Measurements from ENCODE around the gene HDAC10. TPM values are rescaled to one million over a fixed set of nuclear protein-coding genes. Genes with fewer than 3 reads are reported as not detected.

Gene HDAC10
- total RNA-seq, 1 experiment from 2014 or later: 4.2 TPM

- DNase-seq (ENCODE audit: low read depth): no peak
These were observed 6.0 kb upstream of the HDAC10 start for GRCh38 chr22:50257041-50257440.

DNA sequence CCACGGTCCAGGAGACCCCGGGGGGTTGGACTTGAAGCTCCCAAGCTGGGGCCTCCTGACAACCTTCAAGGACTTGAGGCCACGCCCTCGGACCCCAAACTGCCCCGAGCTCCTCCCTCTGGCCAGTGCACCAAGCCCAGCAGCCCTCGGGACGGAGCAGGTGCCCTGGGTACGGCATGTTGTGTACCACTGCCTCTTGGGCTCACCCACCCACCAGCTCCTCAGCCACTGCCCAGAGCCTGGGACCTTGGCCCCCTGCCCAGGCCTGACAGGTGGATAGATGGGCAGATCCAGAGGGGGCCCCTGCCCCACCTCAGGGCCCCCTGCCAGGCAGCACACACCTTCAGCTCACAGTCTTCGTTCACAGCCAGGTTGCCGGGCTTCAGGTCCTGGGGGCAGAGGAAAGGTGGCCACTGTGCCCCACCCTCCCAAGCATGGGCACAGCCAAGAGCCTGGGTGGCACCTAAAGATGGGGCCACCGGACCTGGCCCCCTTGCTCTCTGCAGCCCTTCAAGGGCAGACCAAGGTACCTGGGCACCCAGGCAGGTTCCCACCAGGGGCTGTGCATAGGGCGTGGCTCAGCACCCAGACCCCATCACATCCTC, 5.3 kb upstream of the HDAC10 start:
- DNase-seq (ENCODE audit: low read depth): no peak

DNA sequence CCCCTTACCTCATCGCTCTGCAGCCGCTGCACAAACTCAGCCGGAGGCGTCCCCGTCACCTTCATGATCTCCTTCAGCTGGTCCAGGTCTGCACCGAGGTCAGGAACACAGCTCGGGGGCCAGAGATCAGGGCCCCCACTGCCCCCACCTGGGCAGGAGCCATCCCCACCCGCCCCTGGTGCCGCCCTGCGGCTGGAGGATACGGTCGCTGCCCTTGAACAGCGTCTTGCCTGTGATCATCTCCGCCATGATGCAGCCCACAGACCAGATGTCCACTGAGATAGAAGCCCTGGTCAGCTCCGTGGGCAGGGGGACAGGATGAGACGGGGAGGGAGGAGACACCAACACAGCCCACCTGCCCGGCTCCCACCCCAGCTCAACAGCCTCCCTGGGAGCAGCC, 4.5 kb upstream of the HDAC10 start:
- no peak for DNase-seq (ENCODE audit: low read depth)

GRCh38 chr22:50255099-50255498, 4.0 kb upstream of the HDAC10 start:
- DNase-seq (ENCODE audit: low read depth): no peak

GRCh38 chr22:50253941-50254340, 2.9 kb upstream of the HDAC10 start:
- no peak for DNase-seq (ENCODE audit: low read depth)

DNA sequence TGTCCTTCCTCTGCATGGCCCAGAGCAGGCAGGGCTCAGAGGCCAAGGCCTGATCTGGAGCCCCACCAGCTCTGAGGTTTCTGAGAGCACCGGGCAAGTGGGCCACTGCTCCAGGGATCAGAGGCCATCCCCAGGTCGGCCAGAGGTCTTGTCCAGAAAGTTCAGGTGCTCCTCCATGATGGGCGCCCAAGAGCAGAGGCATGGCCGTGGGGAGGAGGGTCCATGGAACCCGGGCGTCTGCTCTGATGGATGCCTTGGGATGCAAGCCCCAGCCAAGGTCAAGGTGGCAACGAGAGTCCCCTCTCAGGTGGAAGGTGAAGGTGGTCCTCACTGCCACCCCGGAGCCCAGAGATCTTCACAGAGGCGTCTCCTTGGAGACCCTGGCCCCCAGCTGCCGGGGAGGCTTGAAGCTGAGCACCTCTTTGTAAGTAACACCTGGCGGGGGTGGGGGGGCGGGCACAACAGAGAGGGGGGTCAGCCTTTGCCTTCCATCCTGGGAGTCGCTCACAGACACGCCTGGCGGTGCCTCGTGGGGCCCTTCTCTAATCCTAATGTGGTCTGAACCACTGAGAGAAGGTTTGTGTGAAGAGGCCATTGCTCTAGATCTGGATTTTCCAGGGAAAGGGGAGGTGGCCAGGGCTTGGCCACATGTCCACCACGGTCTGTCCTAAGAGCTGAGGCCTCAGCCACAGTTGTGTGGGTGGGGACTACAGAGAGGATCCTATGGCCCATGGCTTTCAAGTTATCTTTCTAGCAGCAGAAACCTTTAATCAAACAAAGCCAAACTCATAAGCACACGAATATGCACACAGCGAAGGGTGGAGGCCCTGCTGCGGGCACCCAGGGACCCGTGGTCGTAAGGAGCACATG, 2.2 kb upstream of the HDAC10 start:
- no peak for DNase-seq (ENCODE audit: low read depth)

GRCh38 chr22:50252082-50253045, 1.3 kb upstream of the HDAC10 start:
- DNase-seq (ENCODE audit: low read depth): peak; percentile 60

DNA sequence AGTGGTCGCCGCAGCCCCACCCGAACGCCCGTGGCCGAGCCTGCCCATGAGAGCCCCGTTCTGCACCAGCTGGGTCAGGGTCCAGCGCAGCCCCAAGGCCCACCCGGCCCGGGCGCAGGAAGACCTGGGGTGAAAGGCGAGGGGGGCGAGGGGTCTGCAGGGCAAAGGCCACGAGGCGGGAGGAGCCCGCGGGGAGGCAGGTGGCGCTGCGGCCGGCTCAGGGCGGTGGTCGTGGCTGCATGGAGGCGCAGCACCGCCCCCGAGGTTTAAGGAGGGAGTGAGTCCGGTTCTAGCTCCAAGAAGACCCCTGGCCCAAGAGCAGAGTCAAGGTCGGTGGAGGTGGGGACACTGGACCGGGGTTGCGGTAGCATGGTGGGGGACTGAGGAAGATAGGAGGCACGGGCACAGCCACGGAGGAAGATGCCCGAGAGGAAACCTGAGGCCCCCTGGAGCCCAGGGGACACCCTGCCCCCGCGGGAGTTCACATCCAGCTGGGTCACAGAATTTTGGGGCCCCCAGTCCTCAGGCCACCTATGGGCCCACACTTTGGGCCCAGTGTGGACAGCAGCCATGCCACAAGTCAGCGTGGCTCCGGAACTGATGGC, 514 bp upstream of the HDAC10 start:
- DNase-seq (ENCODE audit: low read depth): no peak

DNA sequence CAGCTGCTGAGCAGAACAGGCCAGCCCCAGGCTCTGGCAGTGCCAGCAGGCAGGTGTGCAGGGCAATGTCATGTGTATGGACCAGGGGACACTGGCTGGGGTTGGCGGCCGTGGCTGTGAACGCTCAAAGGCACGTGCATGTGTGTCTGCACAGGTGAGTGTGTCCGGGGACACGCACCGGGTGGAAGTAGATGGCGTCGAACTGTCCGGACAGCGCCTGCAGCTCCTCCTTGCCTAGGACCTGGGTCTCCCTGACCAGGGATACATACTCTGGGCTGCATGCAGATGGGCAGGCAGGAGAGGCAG, 863 bp downstream of the HDAC10 start:
- no peak for DNase-seq (ENCODE audit: low read depth)

DNA sequence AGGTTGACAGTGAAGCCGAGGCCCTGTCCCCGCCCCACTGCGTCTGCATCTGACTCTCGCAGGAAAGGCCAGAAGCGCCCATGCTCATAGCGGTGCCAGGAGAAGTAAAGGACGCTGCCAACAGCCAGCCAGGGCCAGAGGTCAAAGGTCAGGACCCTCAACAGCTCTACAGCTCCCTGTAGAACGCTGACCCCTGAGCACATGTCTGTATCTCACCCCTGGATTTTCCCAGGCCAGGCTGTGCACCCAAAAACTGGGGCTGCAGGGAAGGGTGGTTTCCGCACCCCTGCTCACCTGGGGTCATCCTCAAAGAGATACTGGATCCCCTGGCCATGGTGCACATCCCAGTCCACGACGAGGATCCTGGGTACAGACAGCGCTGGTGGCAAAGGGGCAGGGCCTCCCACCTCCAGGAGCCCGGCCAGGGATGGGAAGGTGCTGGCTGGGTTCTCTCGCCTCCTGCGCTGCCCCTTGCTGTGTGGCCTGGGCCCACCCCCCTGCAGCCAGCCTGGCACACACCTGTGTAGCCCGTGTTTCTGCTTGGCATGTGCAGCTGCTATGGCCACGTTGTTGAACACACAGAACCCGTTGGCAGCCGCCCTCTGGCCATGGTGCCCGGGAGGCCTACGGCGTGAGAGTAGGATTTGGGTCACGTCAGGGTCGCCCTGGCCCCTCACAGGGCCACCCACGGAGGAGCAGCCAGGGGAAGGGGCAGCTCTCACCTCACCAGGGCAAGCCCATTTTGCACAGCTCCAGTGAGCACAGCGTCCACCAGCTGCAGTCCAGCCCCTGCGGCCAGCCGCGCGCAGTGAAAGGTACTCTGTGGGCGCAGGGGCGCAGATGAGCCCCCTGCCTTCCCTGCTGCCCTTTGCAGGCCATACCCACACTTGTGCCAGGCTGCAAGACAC, 1.5 kb downstream of the HDAC10 start:
- no peak for DNase-seq (ENCODE audit: low read depth)

DNA sequence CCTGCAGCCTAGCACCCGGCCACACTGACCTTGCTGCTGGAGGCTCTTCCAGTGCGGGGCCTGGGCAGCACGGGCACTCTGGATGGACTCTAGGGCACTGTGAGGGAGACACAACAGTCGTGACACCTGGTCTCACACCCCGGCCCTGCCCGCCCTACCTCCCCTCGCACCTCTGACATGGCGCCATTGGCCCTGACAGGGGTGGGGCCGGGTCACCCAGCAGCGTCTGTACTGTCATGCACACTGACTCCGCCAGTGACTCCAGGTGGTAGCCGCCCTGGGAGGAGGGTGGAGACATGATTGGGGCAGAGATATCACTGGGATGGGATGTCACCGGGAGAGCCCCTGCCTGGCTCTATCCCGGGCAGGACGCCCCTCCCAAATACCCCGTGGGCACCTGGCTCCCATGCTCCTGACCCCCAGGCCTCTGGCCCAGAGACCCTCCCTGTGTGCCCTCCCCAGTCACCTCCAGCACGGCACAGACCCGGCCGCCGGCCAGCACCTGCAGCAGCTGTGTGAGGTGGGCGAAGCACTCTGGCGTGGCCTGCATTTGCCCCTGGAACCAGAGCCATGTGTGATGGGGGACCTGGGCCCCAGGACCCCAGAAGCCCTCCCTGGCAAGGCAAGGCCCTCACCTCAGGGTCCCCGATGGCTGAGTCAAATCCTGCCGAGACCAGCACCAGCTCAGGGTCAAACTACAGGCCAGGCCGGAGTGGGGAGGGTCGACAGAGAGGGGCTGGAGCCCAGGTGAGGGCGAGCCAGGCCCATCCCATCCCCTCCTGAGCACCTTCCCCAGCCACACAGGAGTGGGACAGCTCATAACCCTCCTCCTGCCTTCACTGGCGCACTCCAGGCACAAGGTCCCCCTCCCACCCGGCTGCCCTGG, 2.6 kb downstream of the HDAC10 start:
- DNase-seq (ENCODE audit: low read depth): no peak

GRCh38 chr22:50247748-50248147, 3.3 kb downstream of the HDAC10 start:
- no peak for DNase-seq (ENCODE audit: low read depth)

DNA sequence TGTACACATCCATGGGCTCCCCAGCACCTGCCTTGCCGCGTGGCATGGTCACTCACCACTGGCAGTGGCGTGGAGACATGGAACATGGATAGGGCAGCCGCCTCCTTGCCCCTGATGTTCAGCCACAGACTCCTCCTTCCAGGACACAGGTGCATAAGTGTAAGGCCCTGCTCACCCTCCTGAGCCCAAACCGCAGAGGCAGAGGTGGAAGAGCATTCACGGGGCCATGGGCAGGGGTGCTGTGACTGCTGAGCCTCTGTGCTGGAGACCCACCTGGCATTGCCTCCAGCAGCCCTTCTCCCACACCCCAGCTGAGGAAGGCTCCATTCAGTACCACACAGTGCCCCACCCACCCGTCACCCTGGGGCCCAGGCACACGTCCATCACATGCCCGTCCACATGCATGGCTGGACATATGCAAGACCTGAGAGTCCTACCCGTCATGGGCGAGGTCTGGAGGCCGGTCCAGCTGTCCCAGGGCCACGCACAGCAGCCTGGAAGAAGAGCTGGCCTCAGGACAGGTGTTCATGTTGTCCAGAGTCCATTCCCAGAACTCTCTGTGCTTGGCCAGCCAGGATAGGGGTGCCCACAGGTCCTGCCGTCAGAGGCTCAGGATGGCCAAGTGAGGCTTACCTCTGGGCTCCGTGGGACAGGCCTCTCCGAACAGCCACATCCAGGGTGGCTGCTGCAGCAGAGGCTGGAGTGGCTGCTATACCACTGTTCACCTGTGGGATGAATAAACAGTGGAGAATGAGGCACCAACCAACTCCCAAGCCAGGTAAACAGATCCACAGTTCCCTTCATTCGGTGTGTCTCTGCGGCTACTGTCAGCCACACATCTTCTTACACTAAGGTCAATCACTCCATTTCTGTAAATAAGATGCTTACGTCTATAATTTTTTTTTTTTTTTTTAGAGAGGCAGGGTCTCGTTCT, 4.6 kb downstream of the HDAC10 start:
- DNase-seq (ENCODE audit: low read depth): no peak

GRCh38 chr22:50245214-50246072, 5.6 kb downstream of the HDAC10 start:
- DNase-seq (ENCODE audit: low read depth): no peak

DNA sequence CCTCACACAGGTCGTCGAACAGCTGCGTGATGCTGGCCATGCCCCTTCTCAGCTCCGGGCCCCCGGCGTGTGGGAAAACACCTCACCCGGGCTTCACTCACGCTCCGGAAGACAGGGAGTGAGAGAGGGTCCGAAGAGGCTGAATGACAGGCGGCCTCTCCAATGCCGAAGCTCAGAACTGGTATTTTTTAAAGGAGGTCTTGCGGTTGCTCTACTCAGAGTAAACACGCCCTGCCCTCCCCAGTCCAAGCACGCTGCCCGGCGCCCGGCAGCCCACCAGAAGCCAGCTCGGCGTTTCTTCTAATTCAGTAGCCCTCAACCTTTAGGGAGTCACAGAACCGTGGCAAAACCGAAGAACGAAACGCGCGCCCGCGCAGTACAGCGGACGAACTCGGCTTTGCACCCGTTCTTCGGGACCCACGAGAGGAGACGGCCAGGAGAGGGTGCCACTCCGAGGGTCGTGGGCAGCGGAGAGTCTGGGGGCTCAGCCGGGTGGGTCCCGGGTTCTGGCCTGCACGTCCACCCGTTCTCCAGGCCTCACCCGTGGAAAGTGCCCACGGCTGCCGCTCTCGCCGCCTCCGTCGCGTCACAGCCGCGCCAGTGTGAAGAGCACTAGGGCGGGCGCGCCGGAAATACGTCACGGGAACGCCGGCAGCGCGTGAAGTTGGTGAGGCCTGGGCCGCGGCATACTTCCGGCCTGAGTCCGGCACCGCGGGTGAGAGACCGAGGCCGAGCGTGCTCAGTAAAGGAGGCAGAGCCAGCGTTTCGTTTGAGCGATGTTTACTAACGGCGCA, 6.4 kb downstream of the HDAC10 start, which contains the start of gene TUBGCP6:
Gene TUBGCP6 (minus strand): TSS at position 604 of the 794 bp plus-strand sequence. CDS start 564 bp downstream, at position 40.
- peak; percentile 89 for DNase-seq (ENCODE audit: low read depth)

DNA sequence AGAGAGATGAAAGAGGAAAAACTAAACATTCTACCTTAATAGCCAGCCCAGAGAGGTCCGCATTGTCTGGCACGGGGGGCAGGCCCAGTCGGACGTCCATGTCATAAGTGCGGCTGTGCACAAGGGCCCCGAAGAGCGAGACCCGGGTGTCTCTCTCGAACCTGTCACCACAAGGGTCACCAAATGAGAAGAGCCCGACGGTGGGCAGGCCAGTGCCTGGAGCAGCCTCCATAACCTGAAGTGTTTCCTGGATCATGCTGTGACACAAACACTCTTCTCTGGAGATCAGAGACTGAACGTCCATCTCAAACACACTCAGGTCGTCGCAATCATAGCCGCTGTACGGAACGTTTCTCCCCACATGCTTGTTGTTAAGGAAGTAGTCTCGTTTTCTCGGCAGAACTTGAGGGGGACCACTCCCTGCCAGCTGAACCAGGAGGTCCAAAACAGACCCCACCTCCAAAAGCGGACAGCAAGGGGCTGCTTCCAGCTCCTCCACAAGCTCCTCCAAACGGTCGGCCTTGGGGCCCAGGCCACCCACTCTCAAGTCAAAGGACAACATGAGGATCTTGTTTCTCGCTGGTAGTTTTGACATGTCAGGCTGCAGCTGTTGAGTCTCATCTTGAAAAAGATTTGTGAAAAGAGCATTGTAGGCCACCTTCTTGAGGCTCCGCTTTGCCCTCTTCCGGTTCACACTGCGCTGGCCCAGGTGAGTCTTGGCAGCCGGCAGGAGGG, 7.2 kb downstream of the HDAC10 start:
- DNase-seq (ENCODE audit: low read depth): no peak
